GM21825 (cell line): Measurements from ENCODE around the gene XRCC3.

Source experiments
- ATAC-seq: cut with Tn5 transposase; IDR thresholded peaks from one replicate; pipeline ENCODE4 v1.9.1; 2021; ENCODE audit warnings: mild to moderate bottlenecking, moderate library complexity; ENCODE audit not compliant: unreplicated experiment

XRCC3 gene

DNA sequence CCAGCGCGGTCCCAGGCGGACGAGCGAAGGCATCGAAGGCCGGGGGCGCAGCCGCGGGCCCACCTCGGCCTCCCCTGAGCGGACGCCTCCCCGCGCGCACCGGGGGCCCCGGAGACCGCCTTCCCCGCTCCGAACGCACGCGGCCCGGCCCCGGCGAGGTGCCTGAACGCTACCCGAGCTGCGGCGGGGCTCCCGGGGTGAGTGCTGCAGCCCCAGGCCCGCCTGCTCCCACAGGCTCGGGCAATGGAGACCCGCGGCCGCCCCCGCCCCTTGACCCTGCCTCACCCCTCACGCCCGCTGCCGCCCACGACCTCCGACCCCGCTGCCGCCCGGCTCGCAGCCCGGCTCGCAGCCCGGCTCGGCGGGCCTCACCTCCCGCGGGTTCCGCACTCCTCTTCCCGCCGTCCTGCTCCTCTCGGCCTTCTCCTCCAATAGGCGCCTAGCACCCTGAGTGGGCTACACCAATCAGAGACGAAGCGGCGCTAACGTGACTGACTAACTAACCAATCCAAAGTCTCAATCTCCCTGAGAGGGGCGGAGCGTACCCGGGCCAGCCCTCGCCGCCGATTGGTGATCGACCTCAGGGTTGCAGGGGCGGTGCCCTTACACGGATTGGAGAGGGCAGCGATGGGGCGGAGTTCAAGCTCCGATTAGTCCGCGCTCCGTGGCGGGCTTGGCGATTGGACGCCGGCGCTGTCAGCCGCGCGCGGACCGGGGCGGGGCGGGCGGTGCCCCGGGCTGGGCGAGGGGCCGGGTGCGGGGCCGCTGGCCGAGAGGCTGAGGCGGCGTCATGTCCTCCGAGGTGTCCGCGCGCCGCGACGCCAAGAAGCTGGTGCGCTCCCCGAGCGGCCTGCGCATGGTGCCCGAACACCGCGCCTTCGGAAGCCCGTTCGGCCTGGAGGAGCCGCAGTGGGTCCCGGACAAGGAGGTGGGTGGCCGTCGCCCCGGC, at the start of gene XRCC3, which contains the start of gene ZFYVE21:
XRCC3 (minus strand) TSS at position 400 of the 949 bp plus-strand sequence. CDS start 4,364 bp downstream, outside the sequence.
ZFYVE21 (plus strand) TSS at position 759 of the 949 bp plus-strand sequence; CDS start at position 791, 32 bp downstream.
- ATAC-seq, result peak; percentile 90

- ATAC-seq, result peak; percentile 65
Measured at GRCh38 chr14:103763730-103764488, 48.7 kb upstream of the XRCC3 start.

GRCh38 chr14:103762541-103762940, 47.3 kb upstream of the XRCC3 start:
- no peak for ATAC-seq

DNA sequence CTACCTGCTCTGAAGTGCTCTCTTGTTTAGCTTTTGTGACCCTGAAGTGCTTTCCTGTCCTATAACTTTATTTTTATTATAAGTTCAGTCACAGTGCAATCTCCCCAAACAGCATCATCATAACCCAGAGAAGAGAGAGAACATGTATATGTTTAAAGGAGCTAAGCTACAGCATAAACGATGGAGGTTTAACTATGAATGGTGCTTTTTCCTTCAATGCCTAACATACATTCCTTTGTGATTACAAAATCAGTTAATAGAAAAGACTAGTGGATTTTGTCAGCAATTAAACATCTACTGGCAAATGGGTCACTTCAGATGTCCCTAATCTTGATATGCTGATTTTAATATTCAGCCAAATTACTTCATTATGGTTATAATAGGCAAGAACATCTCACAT, 46.8 kb upstream of the XRCC3 start:
- ATAC-seq, result no peak

DNA sequence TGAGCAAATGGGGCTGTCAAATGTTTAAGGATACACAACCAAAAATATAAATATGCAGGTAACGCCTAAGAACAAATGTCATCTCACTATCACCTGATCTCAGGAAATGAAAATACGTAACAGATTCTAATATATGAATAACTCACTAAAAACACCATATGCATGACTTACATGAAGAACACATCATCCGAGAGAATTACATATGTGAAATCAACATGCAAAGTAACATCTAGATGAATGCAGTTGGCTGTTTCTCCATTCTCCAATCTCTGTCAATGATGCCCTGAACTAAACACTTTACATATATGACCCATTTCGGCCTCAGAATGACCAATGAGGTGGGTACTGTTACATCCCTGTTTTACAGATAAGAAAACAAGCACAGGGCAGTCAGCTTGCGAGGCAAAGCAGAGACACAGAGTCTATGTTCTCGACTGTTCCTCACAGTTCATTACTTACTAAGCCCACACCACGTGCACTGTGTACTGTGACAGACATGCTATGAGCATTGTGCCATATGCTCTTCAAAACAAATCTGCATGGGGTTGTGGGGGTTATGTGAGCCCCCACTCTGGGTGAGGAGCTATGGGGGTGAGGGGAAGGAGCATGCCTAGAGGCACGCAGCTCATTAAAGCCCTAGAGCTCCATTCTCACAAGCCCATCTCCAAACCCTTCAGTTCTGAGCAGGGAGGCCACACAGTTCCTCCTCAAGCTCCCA, 43.0 kb upstream of the XRCC3 start:
- ATAC-seq, result no peak

DNA sequence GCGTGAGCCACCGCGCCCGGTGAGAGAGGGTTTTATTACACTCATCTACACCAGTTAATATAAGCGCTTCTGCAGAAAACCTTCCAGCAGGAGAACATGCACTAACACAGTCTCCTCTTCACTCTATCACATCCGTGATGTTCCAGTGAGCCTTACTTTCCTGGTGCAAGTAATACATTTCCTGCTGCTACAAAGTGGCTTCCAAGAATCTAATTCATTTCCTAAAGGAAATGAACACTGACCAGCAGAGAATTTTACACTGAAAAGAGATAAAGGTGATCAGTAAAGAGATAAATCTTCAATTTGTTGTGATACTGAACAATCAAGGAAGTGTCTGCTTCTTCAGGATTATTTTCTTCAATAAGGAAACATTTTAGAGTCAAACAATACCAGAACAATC, 39.8 kb upstream of the XRCC3 start:
- no peak for ATAC-seq

DNA sequence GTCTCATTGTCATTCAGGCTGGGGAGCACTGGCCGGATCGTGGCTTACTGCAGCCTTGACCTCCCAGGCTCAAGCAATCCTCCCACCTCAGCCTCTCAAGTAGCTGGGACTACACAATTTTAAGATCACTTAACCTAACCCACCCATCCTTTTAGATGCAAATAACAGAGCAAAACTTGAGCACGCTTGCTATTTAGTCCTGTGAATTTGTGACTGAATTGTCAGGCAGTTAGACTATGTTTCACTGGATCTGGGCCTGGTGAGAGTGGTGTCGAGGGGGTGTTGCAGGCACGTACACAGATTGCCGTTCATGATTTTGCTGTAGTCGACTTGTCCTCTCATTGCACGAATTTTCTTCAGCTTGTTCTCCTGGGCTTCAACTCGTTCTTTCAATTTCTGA, 38.5 kb upstream of the XRCC3 start:
- ATAC-seq, result no peak

DNA sequence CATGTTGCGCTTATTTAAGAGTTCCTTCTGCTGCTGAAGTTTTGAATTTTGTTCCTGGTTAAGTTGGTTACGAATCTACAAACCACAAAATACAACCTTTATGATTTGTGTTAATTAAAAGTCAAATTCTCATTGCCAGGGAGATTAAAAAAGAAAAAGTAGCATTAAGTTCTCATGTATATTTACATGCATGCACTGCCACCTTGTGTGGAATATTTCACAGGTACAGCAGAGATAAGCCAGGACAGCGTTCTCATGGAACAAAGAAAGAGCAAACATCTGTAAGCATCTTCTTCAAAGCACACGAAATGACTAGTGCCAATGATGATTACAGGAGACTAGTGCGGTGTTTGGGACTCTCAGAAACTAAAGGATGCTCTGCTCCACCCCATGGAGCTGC, 34.6 kb upstream of the XRCC3 start:
- no peak for ATAC-seq

DNA sequence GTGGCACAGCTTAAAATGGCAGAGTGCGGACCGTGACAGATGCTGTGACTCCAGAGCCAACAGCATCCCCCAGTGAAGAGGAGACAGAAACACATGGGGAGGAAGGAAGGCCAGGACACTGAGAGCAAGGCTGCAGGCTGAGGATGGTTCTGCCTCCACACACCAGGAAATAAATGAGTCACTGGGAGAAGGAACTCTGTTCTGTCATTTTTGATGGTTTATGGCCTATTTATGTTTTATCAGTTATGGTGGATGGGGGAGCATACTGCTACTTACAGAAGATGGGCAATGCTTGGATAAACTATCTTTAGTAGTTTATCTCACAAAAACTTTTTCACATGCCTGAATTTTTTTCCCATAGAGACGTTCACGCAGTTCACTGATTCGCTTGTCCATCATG, 34.2 kb upstream of the XRCC3 start:
- no peak for ATAC-seq

DNA sequence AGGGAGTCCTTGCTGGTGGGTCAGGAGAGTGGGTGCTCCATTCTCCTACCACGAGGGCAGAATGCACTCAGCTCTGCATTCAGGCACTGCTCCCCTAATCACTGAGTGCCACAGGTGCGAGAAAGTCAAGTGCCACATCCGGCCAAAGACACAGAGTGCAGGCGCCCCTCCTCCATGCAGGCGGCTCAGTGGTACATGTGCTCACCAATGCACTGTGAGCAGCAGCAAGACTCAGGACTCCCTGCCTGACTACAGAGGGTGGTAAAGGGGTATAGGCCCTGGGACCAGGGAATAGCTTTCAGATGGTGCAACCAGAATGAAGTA, 33.2 kb upstream of the XRCC3 start:
- no peak for ATAC-seq

DNA sequence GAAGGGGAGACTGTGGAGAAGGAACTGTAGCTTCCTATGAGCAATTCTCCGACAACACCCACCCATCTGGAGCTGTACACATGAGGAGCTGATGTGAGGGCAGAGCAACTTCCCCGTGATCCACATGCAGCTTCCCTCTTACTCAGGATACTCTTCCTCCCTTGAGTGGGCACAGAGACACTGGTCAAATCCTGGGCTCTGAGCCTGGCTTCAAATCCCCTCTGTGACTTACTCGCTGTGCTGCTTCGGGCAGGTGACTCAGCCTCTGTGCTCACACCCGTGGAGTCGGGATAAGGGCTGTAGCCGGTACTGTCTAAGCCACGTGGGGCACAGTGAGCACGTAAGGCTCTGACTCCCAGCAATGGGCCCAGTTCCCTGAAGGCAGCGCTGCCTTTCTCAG, 31.4 kb upstream of the XRCC3 start:
- no peak for ATAC-seq

DNA sequence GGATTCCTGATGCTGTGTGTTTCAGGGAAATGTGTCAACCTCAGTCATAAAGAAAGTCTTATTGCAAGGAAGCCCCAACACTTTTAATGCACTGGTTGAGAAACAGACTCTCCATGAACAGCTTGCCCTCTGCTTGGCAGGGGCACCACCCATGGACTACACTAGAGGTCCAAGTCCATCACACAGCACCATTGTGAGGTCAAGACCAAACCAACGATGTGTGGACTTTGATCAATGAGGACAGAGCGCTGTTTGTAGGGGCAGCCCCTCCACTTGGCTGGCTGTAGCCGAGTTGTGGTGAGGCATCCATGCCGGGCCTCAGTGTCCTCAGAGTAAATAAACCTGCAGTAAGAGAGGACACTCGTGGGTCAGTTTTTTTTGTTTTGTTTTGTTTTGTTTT, 30.2 kb upstream of the XRCC3 start:
- no peak for ATAC-seq

- no peak for ATAC-seq
Measured at GRCh38 chr14:103744621-103745395, 29.6 kb upstream of the XRCC3 start.

- no peak for ATAC-seq
Measured at GRCh38 chr14:103743691-103744090, 28.4 kb upstream of the XRCC3 start.

DNA sequence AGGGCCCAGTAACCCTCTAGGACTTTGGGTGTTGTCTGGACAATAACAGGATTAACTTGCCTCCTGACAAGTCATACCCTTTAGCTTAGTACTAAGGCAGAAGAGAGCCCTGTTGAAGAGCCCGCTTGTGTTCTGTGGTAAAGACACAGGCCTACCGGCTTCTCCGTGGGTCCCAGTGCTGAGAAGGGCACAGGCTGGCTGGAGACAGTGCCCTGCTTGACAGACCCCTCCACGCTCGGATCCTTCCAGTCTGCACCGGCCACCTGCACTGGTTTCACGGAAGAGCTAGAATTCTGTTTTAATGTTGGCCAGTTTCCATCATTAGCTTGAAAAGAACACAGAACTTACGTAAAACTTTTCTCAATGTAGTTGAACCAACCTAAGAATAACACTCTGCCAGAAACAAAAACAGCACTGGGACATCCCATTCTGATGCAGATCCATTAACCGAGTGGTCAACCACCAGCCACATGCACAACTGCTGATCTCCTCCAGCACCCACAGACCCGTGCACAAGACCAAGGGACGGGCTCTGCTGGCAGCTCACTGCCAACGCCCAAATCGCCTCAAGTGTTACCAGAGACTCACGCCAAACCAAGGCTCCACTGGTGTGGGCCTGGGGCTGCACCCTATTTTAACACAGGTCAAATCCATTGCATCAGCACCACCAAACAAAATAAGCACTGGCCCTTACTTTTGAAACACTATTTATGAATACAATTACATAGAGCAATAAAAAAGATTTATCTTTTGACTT, 27.4 kb upstream of the XRCC3 start:
- ATAC-seq, result no peak

GRCh38 chr14:103741876-103742275, 26.6 kb upstream of the XRCC3 start:
- no peak for ATAC-seq

- ATAC-seq, result no peak
Measured at GRCh38 chr14:103740991-103741689, 25.9 kb upstream of the XRCC3 start.

DNA sequence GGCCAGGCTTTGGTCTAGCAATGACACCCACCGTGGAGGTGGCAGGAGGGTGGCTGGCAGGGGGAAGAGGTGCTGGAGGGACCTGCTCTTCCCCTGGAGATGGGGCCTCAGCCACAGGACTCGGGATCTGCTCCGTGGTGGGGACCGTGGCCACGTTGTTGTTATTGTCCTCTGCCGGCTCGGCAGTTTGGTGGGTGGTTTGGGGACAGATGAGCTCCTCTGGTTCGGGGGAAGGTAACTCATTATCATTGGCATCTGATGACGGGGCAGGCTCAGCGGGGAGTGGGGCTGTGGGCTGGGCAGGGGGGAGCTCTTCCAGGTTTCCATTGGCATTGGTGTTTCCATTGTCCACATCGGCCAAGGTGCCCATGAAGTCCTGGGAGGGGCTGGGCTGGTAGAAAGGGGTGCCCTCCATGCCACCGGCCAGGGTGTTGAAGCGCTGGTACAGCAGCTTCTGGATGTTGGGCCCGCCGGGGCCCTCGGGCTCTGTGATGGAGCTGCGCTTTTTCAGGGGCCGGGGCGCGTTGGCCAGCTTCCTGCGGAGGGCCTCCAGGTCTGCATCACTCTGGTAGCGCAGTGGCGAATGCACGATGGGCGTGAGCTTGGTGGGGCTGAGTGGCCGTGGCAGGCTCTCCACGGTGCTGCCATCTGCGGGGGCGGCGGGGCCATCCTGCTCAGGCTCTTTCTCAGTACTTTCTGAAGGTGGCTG, 24.7 kb upstream of the XRCC3 start:
- ATAC-seq, result no peak

- ATAC-seq, result no peak
Measured at GRCh38 chr14:103739466-103739792, 24.2 kb upstream of the XRCC3 start.
